ENCODE measurements around the gene DOCK6.

Gene DOCK6

GRCh38 chr19:11223200-11223599, 39.1 kb downstream of the DOCK6 start:
- no peak for DNase-seq

- DNase-seq = no peak
Observed at GRCh38 chr19:11221082-11221598, 41.2 kb downstream of the DOCK6 start.

- no peak for DNase-seq
Observed at GRCh38 chr19:11214387-11214786, 47.9 kb downstream of the DOCK6 start.

- no peak for DNase-seq
Observed at GRCh38 chr19:11210656-11210928, 51.7 kb downstream of the DOCK6 start.

GRCh38 chr19:11209839-11210655, 52.3 kb downstream of the DOCK6 start:
- DNase-seq = no peak

GRCh38 chr19:11208561-11209471, 53.5 kb downstream of the DOCK6 start:
- DNase-seq = no peak

- no peak for DNase-seq
Observed at GRCh38 chr19:11205939-11206570, 56.3 kb downstream of the DOCK6 start.

GRCh38 chr19:11204943-11205349, 57.4 kb downstream of the DOCK6 start:
- DNase-seq = no peak

- DNase-seq = no peak
Observed at GRCh38 chr19:11204076-11204602, 58.2 kb downstream of the DOCK6 start.

GRCh38 chr19:11203194-11204075, 58.9 kb downstream of the DOCK6 start:
- DNase-seq = peak; percentile 23

- no peak for DNase-seq
Observed at GRCh38 chr19:11202488-11203193, 59.7 kb downstream of the DOCK6 start.

- DNase-seq = no peak
Observed at GRCh38 chr19:11201791-11202190, 60.5 kb downstream of the DOCK6 start.

- no peak for DNase-seq
Observed at GRCh38 chr19:11200931-11201330, 61.4 kb downstream of the DOCK6 start.

- DNase-seq = no peak
Observed at GRCh38 chr19:11200015-11200574, 62.2 kb downstream of the DOCK6 start.

- no peak for DNase-seq
Observed at GRCh38 chr19:11199517-11199916, 62.8 kb downstream of the DOCK6 start.

- no peak for DNase-seq
Observed at GRCh38 chr19:11198769-11199424, 63.4 kb downstream of the DOCK6 start.

GRCh38 chr19:11198175-11198534, 64.2 kb downstream of the DOCK6 start:
- DNase-seq = no peak

GRCh38 chr19:11197291-11198174, 64.8 kb downstream of the DOCK6 start, which contains the start of gene KANK2:
Gene KANK2 (minus strand): TSS chr19:11197545. CDS start chr19:11194511, 3,034 bp downstream.
- peak; percentile 55 for DNase-seq

Data from effector CD4-positive, alpha-beta T cell (primary cell).